Liver (tissue), 9 donors: ENCODE measurements around the gene LDB3. TPM values are rescaled to one million over a fixed set of nuclear protein-coding genes. Genes with fewer than 3 reads are reported as not detected.
A peak's percentile ranks its signal among the peaks of the same experiment; 100 is the strongest.

Experiments used
- DNase-seq: peaks from one replicate; pipeline ENCODE4 v3.0.0-alpha.2; 2017; ENCODE audit warnings: low spot score
- H3K27ac ChIP-seq, 2 donors: one replicate each; pipeline ENCODE4 v1.7.0; 2013; ENCODE audit warnings: inconsistent platforms in 2 of 2, low read length in 2 of 2, control low read depth in 1 of 2, low read depth in 1 of 2, mild to moderate bottlenecking in 1 of 2
- H3K27me3 ChIP-seq, 4 donors: one replicate each; pipeline versions ENCODE4 v1.6.1 to v1.7.0; 2013; ENCODE audit warnings: low read length in 3 of 4, inconsistent platforms in 1 of 4, mild to moderate bottlenecking in 1 of 4, moderate library complexity in 1 of 4; ENCODE audit not compliant: control insufficient read depth in 4 of 4, insufficient read depth in 4 of 4
- H3K36me3 ChIP-seq, 4 donors: one replicate each; pipeline versions ENCODE4 v1.6.1 to v1.7.0; 2013; ENCODE audit warnings: low read length in 3 of 4, mild to moderate bottlenecking in 3 of 4, low read depth in 1 of 4, moderate library complexity in 1 of 4; ENCODE audit not compliant: control insufficient read depth in 4 of 4, insufficient read depth in 3 of 4
- H3K4me1 ChIP-seq, 4 donors: one replicate each; pipeline versions ENCODE4 v1.6.1 to v1.7.0; 2013; ENCODE audit warnings: low read length in 3 of 4, mild to moderate bottlenecking in 3 of 4, moderate library complexity in 1 of 4; ENCODE audit not compliant: control insufficient read depth in 4 of 4, insufficient read depth in 4 of 4
- H3K4me3 ChIP-seq, 3 donors: one replicate each; pipeline versions ENCODE4 v1.6.1 to v1.7.0; 2013; ENCODE audit warnings: low read length in 3 of 3, control low read depth in 1 of 3, low read depth in 1 of 3, mild to moderate bottlenecking in 1 of 3
- H3K9ac ChIP-seq, 2 donors: one replicate each; pipeline ENCODE4 v1.7.0; 2013; ENCODE audit warnings: low read length in 2 of 2, mild to moderate bottlenecking in 2 of 2, moderate library complexity in 2 of 2, control low read depth in 1 of 2, low read depth in 1 of 2
- H3K9me3 ChIP-seq, 4 donors: one replicate each; pipeline versions ENCODE4 v1.6.1 to v1.7.0; 2013; ENCODE audit warnings: low read length in 3 of 4; ENCODE audit not compliant: control insufficient read depth in 4 of 4
- EGR1 ChIP-seq, 2 donors: IDR thresholded peaks; 2 replicates each; pipeline ENCODE4 v1.6.1; 2016 to 2018; ENCODE audit warnings: antibody characterized with exemption in 2 of 2, low read depth in 2 of 2
- FOXA1 ChIP-seq: IDR thresholded peaks from 2 replicates; pipeline ENCODE4 v1.6.1; 2016; ENCODE audit warnings: antibody characterized with exemption
- GABPA ChIP-seq, 2 donors: IDR thresholded peaks in 1 of 2; conservative IDR thresholded peaks in 1 of 2; 2 replicates each; pipeline ENCODE4 v1.6.1; 2016; ENCODE audit warnings: antibody characterized with exemption in 2 of 2, mild to moderate bottlenecking in 1 of 2, moderate library complexity in 1 of 2
- HNF4A ChIP-seq, 2 donors: conservative IDR thresholded peaks; 2 replicates each; pipeline ENCODE4 v1.6.1; 2016; ENCODE audit warnings: antibody characterized with exemption in 2 of 2, mild to moderate bottlenecking in 2 of 2
- HNF4G ChIP-seq: IDR thresholded peaks from 2 replicates; pipeline ENCODE4 v1.6.1; 2016; ENCODE audit warnings: antibody characterized with exemption
- RAD21 ChIP-seq, 2 donors: IDR thresholded peaks; 2 replicates each; pipeline ENCODE4 v1.6.1; 2016; ENCODE audit warnings: antibody characterized with exemption in 2 of 2, mild to moderate bottlenecking in 2 of 2
- SP1 ChIP-seq: IDR thresholded peaks from 2 replicates; pipeline ENCODE4 v1.6.1; 2018; ENCODE audit warnings: antibody characterized with exemption, mild to moderate bottlenecking
- YY1 ChIP-seq: IDR thresholded peaks from 2 replicates; pipeline ENCODE4 v1.6.1; 2016; ENCODE audit warnings: antibody characterized with exemption, mild to moderate bottlenecking
- WGBS: extraction: QIAGEN DNeasy Blood & Tissue Kit; methylation state at CpG from one replicate; pipeline ENCODE4 v1.1.7; 2013; 5-methylcytosine and 5-hydroxymethylcytosine counted together
- polyA plus RNA-seq, 2 donors: library from polyadenylated mRNA; stranded (reverse) in 1 of 2; unstranded in 1 of 2; fragments of 200-250 nt in 1 of 2; fragments of >200 nt in 1 of 2; fragmentation: Nextera tagmentation in 1 of 2; extraction: Ambion mirVana in 1 of 2; gene quantifications; one replicate each; pipeline versions ENCODE4 v1.2.1 to v1.2.3, GENCODE V29; 2013 to 2015
- total RNA-seq, 2 donors: library from RNA; depleted of rRNA; stranded (reverse); fragments of >200 nt; gene quantifications; one replicate each; pipeline ENCODE4 v1.2.3, GENCODE V29; 2014
- TF ChIP-seq, protein P1 (sequence below): IDR thresholded peaks from 2 replicates; pipeline ENCODE4 v1.6.1; 2016; ENCODE audit warnings: antibody characterized with exemption
- TF ChIP-seq, protein P2 (sequence below): IDR thresholded peaks from 2 replicates; pipeline ENCODE4 v1.6.1; 2016; ENCODE audit warnings: antibody characterized with exemption, mild to moderate bottlenecking
- TF ChIP-seq, protein P3 (sequence below): fragments of 150-350 bp; IDR thresholded peaks from 2 replicates; pipeline ENCODE4 v1.5.1; 2017; ENCODE audit warnings: improper control_type of control experiment, low read depth, low read length; ENCODE audit not compliant: missing input control
- donor health status: healthy.
- donor health status: healthy.
- donor health status: healthy.
- donor health status: healthy.
- donor health status: healthy.

The LDB3 gene
- total and polyA plus RNA-seq, 4 donors = 0.09 to 0.42 (median 0.15) TPM; not detected in 1

DNA sequence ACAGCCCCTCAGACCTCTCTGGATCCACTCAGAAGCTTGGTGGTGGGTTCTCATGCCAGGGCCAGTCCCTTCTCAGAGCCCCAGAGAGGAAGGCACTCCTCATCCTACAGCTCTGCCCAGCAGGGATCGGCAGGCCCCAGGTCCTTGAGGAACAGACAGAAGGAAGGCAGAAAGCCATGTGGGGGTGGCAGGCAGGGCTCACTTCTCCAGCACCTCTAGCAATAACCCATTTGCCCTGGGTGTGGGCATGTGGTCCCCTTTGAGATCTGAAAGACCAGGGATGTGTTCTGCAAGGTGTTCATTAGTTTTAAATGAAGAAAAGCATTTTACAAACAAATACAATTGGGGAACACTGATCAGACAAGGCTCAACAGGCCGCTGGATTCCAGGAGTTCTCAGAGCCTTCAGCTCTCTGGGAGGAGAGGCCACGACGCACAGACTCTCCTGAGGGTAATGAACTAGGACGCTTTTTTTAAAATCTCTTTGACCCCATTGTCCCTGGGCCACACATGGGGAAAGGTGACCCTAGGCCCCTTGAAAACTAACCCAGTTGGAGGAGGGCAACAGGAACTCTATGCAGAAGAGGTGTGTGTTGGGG, 40.6 kb downstream of the LDB3 start:
- 93% methylated on average over 5 of the region's 5 CpGs for WGBS
- Histone ChIP-seq H3K9me3 (no peaks in the 10 kb centered on the region), H3K27ac (no peak overlapping the region), H3K27me3 (no peaks in the 10 kb centered on the region), H3K4me1 (peaks cover 0 to 11% (median 6%) of the 10 kb centered on the region in 4 donors), H3K4me3 (no peak overlapping the region), H3K9ac (no peak overlapping the region), H3K36me3 (no peaks in the 10 kb centered on the region)
- no peak for TF ChIP-seq GABPA (IDR thresholded peaks at IDR 0.05 in 1 of 2, conservative IDR thresholded peaks at IDR 0.05 in 1 of 2)
- TF ChIP-seq HNF4A (conservative IDR thresholded peaks at IDR 0.05) = no peak
- TF ChIP-seq, protein P1, sequence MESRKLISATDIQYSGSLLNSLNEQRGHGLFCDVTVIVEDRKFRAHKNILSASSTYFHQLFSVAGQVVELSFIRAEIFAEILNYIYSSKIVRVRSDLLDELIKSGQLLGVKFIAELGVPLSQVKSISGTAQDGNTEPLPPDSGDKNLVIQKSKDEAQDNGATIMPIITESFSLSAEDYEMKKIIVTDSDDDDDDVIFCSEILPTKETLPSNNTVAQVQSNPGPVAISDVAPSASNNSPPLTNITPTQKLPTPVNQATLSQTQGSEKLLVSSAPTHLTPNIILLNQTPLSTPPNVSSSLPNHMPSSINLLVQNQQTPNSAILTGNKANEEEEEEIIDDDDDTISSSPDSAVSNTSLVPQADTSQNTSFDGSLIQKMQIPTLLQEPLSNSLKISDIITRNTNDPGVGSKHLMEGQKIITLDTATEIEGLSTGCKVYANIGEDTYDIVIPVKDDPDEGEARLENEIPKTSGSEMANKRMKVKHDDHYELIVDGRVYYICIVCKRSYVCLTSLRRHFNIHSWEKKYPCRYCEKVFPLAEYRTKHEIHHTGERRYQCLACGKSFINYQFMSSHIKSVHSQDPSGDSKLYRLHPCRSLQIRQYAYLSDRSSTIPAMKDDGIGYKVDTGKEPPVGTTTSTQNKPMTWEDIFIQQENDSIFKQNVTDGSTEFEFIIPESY = no peak
- TF ChIP-seq, protein P2, sequence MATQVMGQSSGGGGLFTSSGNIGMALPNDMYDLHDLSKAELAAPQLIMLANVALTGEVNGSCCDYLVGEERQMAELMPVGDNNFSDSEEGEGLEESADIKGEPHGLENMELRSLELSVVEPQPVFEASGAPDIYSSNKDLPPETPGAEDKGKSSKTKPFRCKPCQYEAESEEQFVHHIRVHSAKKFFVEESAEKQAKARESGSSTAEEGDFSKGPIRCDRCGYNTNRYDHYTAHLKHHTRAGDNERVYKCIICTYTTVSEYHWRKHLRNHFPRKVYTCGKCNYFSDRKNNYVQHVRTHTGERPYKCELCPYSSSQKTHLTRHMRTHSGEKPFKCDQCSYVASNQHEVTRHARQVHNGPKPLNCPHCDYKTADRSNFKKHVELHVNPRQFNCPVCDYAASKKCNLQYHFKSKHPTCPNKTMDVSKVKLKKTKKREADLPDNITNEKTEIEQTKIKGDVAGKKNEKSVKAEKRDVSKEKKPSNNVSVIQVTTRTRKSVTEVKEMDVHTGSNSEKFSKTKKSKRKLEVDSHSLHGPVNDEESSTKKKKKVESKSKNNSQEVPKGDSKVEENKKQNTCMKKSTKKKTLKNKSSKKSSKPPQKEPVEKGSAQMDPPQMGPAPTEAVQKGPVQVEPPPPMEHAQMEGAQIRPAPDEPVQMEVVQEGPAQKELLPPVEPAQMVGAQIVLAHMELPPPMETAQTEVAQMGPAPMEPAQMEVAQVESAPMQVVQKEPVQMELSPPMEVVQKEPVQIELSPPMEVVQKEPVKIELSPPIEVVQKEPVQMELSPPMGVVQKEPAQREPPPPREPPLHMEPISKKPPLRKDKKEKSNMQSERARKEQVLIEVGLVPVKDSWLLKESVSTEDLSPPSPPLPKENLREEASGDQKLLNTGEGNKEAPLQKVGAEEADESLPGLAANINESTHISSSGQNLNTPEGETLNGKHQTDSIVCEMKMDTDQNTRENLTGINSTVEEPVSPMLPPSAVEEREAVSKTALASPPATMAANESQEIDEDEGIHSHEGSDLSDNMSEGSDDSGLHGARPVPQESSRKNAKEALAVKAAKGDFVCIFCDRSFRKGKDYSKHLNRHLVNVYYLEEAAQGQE = no peak
- no peak for DNase-seq

DNA sequence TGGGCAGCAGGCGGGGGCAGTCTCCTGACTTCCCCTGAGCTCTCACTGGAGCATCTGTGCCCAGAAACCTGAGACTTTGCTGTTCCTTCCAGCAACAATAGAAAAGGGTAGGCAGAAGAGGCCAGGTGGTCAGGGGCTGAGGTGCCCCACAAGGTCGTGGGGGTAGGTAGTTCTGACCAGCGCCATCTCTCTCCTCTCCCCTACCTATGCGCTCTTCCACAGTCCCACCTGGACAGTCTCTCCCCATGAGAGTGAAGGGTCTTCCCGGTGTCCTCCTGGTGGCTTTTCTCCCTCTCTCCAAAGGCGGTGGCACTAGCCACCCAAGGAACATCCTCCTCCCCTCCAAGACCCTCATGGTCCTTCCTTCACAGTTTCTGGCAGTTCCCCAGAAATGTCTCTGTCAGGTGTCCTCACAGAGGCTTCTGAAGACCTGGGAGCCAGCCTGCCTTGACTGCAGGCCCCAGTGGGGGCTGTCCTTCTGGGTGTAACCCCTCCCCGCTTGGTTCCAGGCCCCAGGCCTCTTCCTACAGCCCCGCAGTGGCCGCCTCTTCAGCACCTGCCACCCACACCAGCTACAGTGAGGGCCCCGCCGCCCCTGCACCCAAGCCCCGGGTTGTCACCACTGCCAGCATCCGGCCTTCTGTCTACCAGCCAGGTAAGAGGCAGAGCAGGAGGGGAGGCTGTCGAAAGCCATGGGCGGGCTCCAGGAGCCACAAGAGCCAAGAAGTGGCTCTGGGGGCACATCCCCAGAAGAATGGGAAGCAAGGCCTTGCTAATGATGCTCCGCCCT, 41.3 kb downstream of the LDB3 start:
- no peaks in the 10 kb centered on the region for H3K27me3 ChIP-seq
- DNase-seq = no peak
- no peaks in the 10 kb centered on the region for H3K9me3 ChIP-seq
- H3K9ac ChIP-seq = no peak overlapping the region
- H3K27ac ChIP-seq = no peak overlapping the region
- no peaks in the 10 kb centered on the region for H3K36me3 ChIP-seq
- TF ChIP-seq SP1 = no peak
- TF ChIP-seq FOXA1 = no peak
- TF ChIP-seq EGR1 (IDR thresholded peaks at IDR 0.05; ENCODE audit: low read depth in 2 of 2) = no peak
- TF ChIP-seq HNF4A (conservative IDR thresholded peaks at IDR 0.05) = no peak
- peaks cover 0 to 11% (median 6%) of the 10 kb centered on the region in 4 donors for H3K4me1 ChIP-seq
- WGBS = 96% methylated on average over 16 of the region's 16 CpGs
- H3K4me3 ChIP-seq = no peak overlapping the region

GRCh38 chr10:86710987-86711512, 42.7 kb downstream of the LDB3 start:
- Histone ChIP-seq H3K27ac (peak overlapping the region; percentile 49 to 66), H3K4me3 (peak overlapping the region; percentile 49 to 89 (median 71)), H3K9me3 (no peaks in the 10 kb centered on the region), H3K9ac (peak overlapping the region; percentile 31 to 56), H3K36me3 (no peaks in the 10 kb centered on the region), H3K27me3 (no peaks in the 10 kb centered on the region), H3K4me1 (peaks cover 0 to 11% (median 6%) of the 10 kb centered on the region in 4 donors)
- WGBS = 6% methylated on average over 46 of the region's 46 CpGs
- DNase-seq = peak; percentile 79
- peak; percentile 39 for TF ChIP-seq YY1
- TF ChIP-seq, protein P1 = no peak
- TF ChIP-seq SP1 = peak; percentile 11
- TF ChIP-seq RAD21 (IDR thresholded peaks at IDR 0.05) = peak; percentile 73 to 79
- no peak for TF ChIP-seq EGR1 (IDR thresholded peaks at IDR 0.05; ENCODE audit: low read depth in 2 of 2)
- TF ChIP-seq, protein P3, sequence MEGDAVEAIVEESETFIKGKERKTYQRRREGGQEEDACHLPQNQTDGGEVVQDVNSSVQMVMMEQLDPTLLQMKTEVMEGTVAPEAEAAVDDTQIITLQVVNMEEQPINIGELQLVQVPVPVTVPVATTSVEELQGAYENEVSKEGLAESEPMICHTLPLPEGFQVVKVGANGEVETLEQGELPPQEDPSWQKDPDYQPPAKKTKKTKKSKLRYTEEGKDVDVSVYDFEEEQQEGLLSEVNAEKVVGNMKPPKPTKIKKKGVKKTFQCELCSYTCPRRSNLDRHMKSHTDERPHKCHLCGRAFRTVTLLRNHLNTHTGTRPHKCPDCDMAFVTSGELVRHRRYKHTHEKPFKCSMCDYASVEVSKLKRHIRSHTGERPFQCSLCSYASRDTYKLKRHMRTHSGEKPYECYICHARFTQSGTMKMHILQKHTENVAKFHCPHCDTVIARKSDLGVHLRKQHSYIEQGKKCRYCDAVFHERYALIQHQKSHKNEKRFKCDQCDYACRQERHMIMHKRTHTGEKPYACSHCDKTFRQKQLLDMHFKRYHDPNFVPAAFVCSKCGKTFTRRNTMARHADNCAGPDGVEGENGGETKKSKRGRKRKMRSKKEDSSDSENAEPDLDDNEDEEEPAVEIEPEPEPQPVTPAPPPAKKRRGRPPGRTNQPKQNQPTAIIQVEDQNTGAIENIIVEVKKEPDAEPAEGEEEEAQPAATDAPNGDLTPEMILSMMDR = peak; percentile 77
- no peak for TF ChIP-seq HNF4G
